ENCODE data around the gene RGS10. TPM values are rescaled to one million over a fixed set of nuclear protein-coding genes. Genes with fewer than 3 reads are reported as not detected.

Gene RGS10
- total RNA-seq, 2 donors from 2014 or later: 4.3 to 7.5 TPM

DNA sequence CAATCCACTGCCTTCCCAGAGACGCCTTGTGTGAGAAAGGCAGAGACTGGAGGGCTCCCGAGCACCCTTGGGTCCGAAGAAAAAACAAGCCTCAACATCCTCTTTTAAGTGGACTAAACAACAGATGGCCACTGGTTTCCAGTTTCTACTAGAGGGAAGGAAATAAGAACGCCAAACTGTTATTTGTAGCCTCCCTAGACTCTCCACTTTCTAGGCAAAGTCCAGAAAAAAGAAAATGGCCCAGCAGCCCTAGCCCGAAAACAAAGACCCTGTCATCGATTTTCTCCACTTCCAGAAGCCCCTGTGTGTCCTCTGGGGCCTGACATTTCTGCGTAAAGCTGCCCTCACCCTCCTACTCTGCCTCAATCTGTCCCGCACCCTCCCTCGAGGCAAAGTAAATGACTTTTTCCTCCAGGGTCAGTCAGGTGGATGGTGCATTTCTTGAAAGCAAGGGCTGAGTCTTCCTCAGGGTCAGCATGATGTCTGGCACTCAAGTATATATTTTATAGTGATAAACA, 6.0 kb downstream of the RGS10 start:
- H3K9me3 ChIP-seq (ENCODE audit: control insufficient read depth, low read length): no peaks in the 10 kb centered on the region
- H3K4me1 Mint-ChIP-seq: peaks cover 12% of the 10 kb centered on the region
- TF ChIP-seq, protein P1, sequence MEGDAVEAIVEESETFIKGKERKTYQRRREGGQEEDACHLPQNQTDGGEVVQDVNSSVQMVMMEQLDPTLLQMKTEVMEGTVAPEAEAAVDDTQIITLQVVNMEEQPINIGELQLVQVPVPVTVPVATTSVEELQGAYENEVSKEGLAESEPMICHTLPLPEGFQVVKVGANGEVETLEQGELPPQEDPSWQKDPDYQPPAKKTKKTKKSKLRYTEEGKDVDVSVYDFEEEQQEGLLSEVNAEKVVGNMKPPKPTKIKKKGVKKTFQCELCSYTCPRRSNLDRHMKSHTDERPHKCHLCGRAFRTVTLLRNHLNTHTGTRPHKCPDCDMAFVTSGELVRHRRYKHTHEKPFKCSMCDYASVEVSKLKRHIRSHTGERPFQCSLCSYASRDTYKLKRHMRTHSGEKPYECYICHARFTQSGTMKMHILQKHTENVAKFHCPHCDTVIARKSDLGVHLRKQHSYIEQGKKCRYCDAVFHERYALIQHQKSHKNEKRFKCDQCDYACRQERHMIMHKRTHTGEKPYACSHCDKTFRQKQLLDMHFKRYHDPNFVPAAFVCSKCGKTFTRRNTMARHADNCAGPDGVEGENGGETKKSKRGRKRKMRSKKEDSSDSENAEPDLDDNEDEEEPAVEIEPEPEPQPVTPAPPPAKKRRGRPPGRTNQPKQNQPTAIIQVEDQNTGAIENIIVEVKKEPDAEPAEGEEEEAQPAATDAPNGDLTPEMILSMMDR (conservative IDR thresholded peaks at IDR 0.05): no peak
- no peak overlapping the region for H3K4me3 ChIP-seq (ENCODE audit: low read length)
- peaks cover 41% of the 10 kb centered on the region for H3K27me3 Mint-ChIP-seq (ENCODE audit: insufficient read depth)
- 90 to 94% methylated on average over 3 to 9 of the region's 9 CpGs for WGBS, 2 experiments (ENCODE audit: insufficient coverage in 1 of 2, insufficient read length in 1 of 2)
- H3K9ac ChIP-seq (ENCODE audit: extremely low read depth, low read length, poor library complexity, severe bottlenecking): no peak overlapping the region
- no peak overlapping the region for H3K4me3 Mint-ChIP-seq
- no peak overlapping the region for H3K27ac ChIP-seq (ENCODE audit: low read depth, low read length)
- no peaks in the 10 kb centered on the region for H3K36me3 Mint-ChIP-seq (ENCODE audit: low read depth)
- no peaks in the 10 kb centered on the region for H3K36me3 ChIP-seq (ENCODE audit: control insufficient read depth, insufficient read depth, low read length)
- no peak for DNase-seq
- peaks cover 30% of the 10 kb centered on the region for H3K27me3 ChIP-seq (ENCODE audit: control insufficient read depth, insufficient read depth, low read length, poor library complexity, severe bottlenecking)
- H3K27ac Mint-ChIP-seq: no peak overlapping the region
- no peaks in the 10 kb centered on the region for H3K9me3 Mint-ChIP-seq
- peaks cover 4% of the 10 kb centered on the region for H3K4me1 ChIP-seq (ENCODE audit: control insufficient read depth, insufficient read depth, low read length)

DNA sequence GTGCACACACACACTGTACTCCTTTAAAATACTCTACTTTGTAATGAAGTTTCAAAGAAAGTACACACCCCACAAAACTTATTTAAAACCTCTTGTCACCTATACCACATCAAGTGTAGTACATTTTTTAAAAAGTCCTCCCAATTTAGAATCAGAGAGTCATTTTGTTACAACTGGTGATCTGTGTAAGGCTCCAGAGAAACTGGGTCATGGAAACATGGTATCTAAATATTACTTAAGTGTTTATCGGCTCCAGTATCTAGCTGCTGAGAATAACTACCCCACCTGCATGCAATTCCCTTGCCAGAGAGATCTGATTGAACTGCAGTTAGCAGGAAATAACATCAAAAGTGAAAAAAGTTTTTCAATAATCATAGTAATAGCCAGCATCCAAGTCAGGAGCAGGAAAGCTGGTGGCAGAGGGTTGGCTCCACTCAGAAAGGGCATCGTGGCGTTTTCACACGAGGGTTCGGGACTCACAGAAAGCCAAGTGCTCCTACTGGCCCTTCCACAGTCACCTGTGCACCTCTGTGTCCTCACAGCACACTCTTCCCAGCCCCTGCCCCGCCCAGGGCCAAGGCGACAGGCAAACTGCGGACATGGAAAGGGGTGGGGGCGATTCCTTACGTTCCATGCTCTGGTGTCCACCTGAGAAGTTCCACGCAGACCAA, 6.5 kb downstream of the RGS10 start:
- no peak for DNase-seq
- Histone ChIP-seq H3K9me3 (ENCODE audit: control insufficient read depth, low read length) (no peaks in the 10 kb centered on the region), H3K27ac (ENCODE audit: low read depth, low read length) (no peak overlapping the region), H3K9ac (ENCODE audit: extremely low read depth, low read length, poor library complexity, severe bottlenecking) (no peak overlapping the region), H3K27me3 (ENCODE audit: control insufficient read depth, insufficient read depth, low read length, poor library complexity, severe bottlenecking) (peaks cover 25% of the 10 kb centered on the region), H3K4me3 (ENCODE audit: low read length) (no peak overlapping the region), H3K4me1 (ENCODE audit: control insufficient read depth, insufficient read depth, low read length) (peaks cover 4% of the 10 kb centered on the region), H3K36me3 (ENCODE audit: control insufficient read depth, insufficient read depth, low read length) (no peaks in the 10 kb centered on the region)
- Mint-ChIP-seq H3K27me3 (ENCODE audit: insufficient read depth) (peaks cover 35% of the 10 kb centered on the region), H3K4me3 (no peak overlapping the region), H3K36me3 (ENCODE audit: low read depth) (no peaks in the 10 kb centered on the region), H3K27ac (no peak overlapping the region), H3K9me3 (no peaks in the 10 kb centered on the region), H3K4me1 (peaks cover 12% of the 10 kb centered on the region)
- WGBS, 2 experiments (ENCODE audit: insufficient coverage in 1 of 2, insufficient read length in 1 of 2): 90 to 91% methylated on average over 2 to 11 of the region's 11 CpGs
- TF ChIP-seq, protein P1 (conservative IDR thresholded peaks at IDR 0.05): no peak

DNA sequence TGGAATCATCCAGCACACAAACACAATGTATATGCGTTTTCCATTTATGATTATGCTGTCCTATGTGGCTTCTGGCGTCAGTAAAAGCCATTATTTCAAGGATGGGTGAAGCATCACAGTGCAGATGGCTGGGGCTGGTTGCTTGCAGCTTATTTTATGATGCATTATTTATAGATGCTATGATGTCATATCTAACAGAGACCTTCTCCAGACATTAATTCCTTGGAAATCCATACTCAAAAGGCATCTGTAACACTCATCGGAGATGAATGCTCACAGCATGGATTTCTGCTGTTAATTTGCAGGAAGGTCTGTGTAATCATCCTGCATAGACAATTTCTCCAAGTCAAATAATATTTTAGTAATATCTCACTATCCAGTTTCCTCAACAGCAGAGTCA, 7.2 kb downstream of the RGS10 start:
- Histone ChIP-seq H3K27ac (ENCODE audit: low read depth, low read length) (no peak overlapping the region), H3K9me3 (ENCODE audit: control insufficient read depth, low read length) (no peaks in the 10 kb centered on the region), H3K4me3 (ENCODE audit: low read length) (no peak overlapping the region), H3K36me3 (ENCODE audit: control insufficient read depth, insufficient read depth, low read length) (no peaks in the 10 kb centered on the region), H3K4me1 (ENCODE audit: control insufficient read depth, insufficient read depth, low read length) (peaks cover 4% of the 10 kb centered on the region), H3K9ac (ENCODE audit: extremely low read depth, low read length, poor library complexity, severe bottlenecking) (no peak overlapping the region), H3K27me3 (ENCODE audit: control insufficient read depth, insufficient read depth, low read length, poor library complexity, severe bottlenecking) (peaks cover 18% of the 10 kb centered on the region)
- TF ChIP-seq, protein P1 (conservative IDR thresholded peaks at IDR 0.05): no peak
- Mint-ChIP-seq H3K27me3 (ENCODE audit: insufficient read depth) (peaks cover 28% of the 10 kb centered on the region), H3K9me3 (no peaks in the 10 kb centered on the region), H3K4me3 (no peak overlapping the region), H3K36me3 (ENCODE audit: low read depth) (no peaks in the 10 kb centered on the region), H3K4me1 (peaks cover 12% of the 10 kb centered on the region), H3K27ac (no peak overlapping the region)
- no peak for DNase-seq
- WGBS, 2 experiments (ENCODE audit: insufficient coverage in 1 of 2, insufficient read length in 1 of 2): 95 to 97% methylated on average over 3 of the region's 3 CpGs

Data from endodermal cell (in vitro differentiated cells).